HEK293T (cell line): ENCODE results near the gene RASGRP3.

Experiments
- CTBP1 ChIP-seq: fragments of 450-650 bp; IDR thresholded peaks from 2 replicates; pipeline ENCODE4 v1.6.1; 2016; ENCODE audit warnings: borderline replicate concordance
- ELF4 ChIP-seq: fragments of 450-650 bp; IDR thresholded peaks from 2 replicates; pipeline ENCODE4 v1.6.1; 2017; ENCODE audit warnings: antibody characterized with exemption
- HDGF ChIP-seq: fragments of 450-650 bp; IDR thresholded peaks from 2 replicates; pipeline ENCODE4 v1.6.1; 2017; ENCODE audit warnings: antibody characterized with exemption, borderline replicate concordance
- NFRKB ChIP-seq: fragments of 450-650 bp; IDR thresholded peaks from 2 replicates; pipeline ENCODE4 v1.6.1; 2016; ENCODE audit warnings: mild to moderate bottlenecking, moderate library complexity

- TF ChIP-seq ELF4 (no peak), CTBP1 (no peak), HDGF (no peak), NFRKB (no peak)
Measured at GRCh38 chr2:33552758-33553461, 76.5 kb downstream of the RASGRP3 start.
